Right atrium auricular region (tissue), 2 donors: ENCODE results near the gene IGSF8. TPM values are rescaled to one million over a fixed set of nuclear protein-coding genes. Genes with fewer than 3 reads are reported as not detected.

Source experiments
- DNase-seq: peaks from one replicate; pipeline ENCODE4 v3.0.0-alpha.2; 2019; ENCODE audit warnings: low spot score
- H3K27ac ChIP-seq, 2 donors: fragments of 200-600 bp; sonication (generic); 1 replicate in 1 of 2; 2 replicates in 1 of 2; pipeline ENCODE4 v1.5.1; 2016 to 2019
- H3K27me3 ChIP-seq, 2 donors: fragments of 200-600 bp; sonication (generic); one replicate each; pipeline versions ENCODE4 v1.5.1 to v1.6.0; 2017 to 2019
- H3K36me3 ChIP-seq: fragments of 200-600 bp; sonication (generic); one replicate; pipeline ENCODE4 v1.5.1; 2016
- H3K4me1 ChIP-seq, 2 donors: fragments of 200-600 bp; sonication (generic); one replicate each; pipeline versions ENCODE4 v1.5.1 to v1.6.0; 2017 to 2019
- H3K4me3 ChIP-seq, 2 donors: fragments of 200-600 bp; sonication (generic); 1 replicate in 1 of 2; 2 replicates in 1 of 2; pipeline ENCODE4 v1.5.1; 2017 to 2019; ENCODE audit warnings: mild to moderate bottlenecking in 1 of 2, moderate library complexity in 1 of 2
- H3K9me3 ChIP-seq, 2 donors: fragments of 200-600 bp; sonication (generic); one replicate each; pipeline ENCODE4 v1.5.1; 2019
- CTCF ChIP-seq, 2 donors: fragments of 200-600 bp; sonication (generic); IDR thresholded peaks; one replicate each; pipeline ENCODE4 v1.5.1; 2019; ENCODE audit warnings: antibody characterized with exemption in 2 of 2
- total RNA-seq, 2 donors: library from RNA; depleted of rRNA; stranded (reverse); fragments of >200 nt; gene quantifications; one replicate each; pipeline ENCODE4 v1.1.0, GENCODE V29; 2016

Gene IGSF8
- total RNA-seq, 2 donors from 2014 or later = 20.1 to 20.8 TPM

GRCh38 chr1:160087118-160087662, 11.2 kb downstream of the IGSF8 start:
- H3K9me3 ChIP-seq = no peaks in the 10 kb centered on the region
- DNase-seq = no peak
- no peaks in the 10 kb centered on the region for H3K27me3 ChIP-seq
- no peak overlapping the region for H3K4me3 ChIP-seq
- H3K27ac ChIP-seq = peak overlapping the region in 1 of 2 donors; percentile 56
- H3K4me1 ChIP-seq = peaks cover 0 to 11% of the 10 kb centered on the region in 2 donors
- no peak for TF ChIP-seq CTCF (IDR thresholded peaks at IDR 0.05)
- peaks cover 9% of the 10 kb centered on the region for H3K36me3 ChIP-seq

GRCh38 chr1:160086456-160086892, 11.9 kb downstream of the IGSF8 start:
- H3K36me3 ChIP-seq = peaks cover 5% of the 10 kb centered on the region
- H3K4me3 ChIP-seq = no peak overlapping the region
- TF ChIP-seq CTCF (IDR thresholded peaks at IDR 0.05) = no peak
- peak overlapping the region; percentile 51 to 56 for H3K27ac ChIP-seq
- H3K9me3 ChIP-seq = no peaks in the 10 kb centered on the region
- DNase-seq = no peak
- no peaks in the 10 kb centered on the region for H3K27me3 ChIP-seq
- H3K4me1 ChIP-seq = peaks cover 0 to 11% of the 10 kb centered on the region in 2 donors

- peak; percentile 90 for DNase-seq
- peaks cover 0 to 11% of the 10 kb centered on the region in 2 donors for H3K4me1 ChIP-seq
- H3K27ac ChIP-seq = peak overlapping the region; percentile 51 to 56
- peak; percentile 85 to 86 for TF ChIP-seq CTCF (IDR thresholded peaks at IDR 0.05)
- H3K36me3 ChIP-seq = peaks cover under 1% of the 10 kb centered on the region
- no peaks in the 10 kb centered on the region for H3K9me3 ChIP-seq
- H3K27me3 ChIP-seq = no peaks in the 10 kb centered on the region
- H3K4me3 ChIP-seq = no peak overlapping the region
These were observed 12.5 kb downstream of the IGSF8 start for GRCh38 chr1:160085686-160086455.

- no peak overlapping the region for H3K4me3 ChIP-seq
- H3K36me3 ChIP-seq = no peaks in the 10 kb centered on the region
- H3K27me3 ChIP-seq = no peaks in the 10 kb centered on the region
- DNase-seq = no peak
- H3K9me3 ChIP-seq = no peaks in the 10 kb centered on the region
- no peak overlapping the region for H3K27ac ChIP-seq
- no peak for TF ChIP-seq CTCF (IDR thresholded peaks at IDR 0.05)
- H3K4me1 ChIP-seq = peaks cover 0 to 11% of the 10 kb centered on the region in 2 donors
These were observed 13.6 kb downstream of the IGSF8 start for GRCh38 chr1:160084771-160085321.

GRCh38 chr1:160083968-160084770, 14.2 kb downstream of the IGSF8 start:
- no peaks in the 10 kb centered on the region for H3K36me3 ChIP-seq
- DNase-seq = no peak
- H3K27me3 ChIP-seq = no peaks in the 10 kb centered on the region
- peak overlapping the region; percentile 26 to 48 for H3K4me3 ChIP-seq
- peaks cover 0 to 11% of the 10 kb centered on the region in 2 donors for H3K4me1 ChIP-seq
- no peak overlapping the region for H3K27ac ChIP-seq
- H3K9me3 ChIP-seq = no peaks in the 10 kb centered on the region
- peak; percentile 48 to 82 for TF ChIP-seq CTCF (IDR thresholded peaks at IDR 0.05)
